HG03558 (cell line): ENCODE data around the gene ATP13A3.

Source experiments
- ATAC-seq: cut with Tn5 transposase; IDR thresholded peaks from one replicate; pipeline ENCODE4 v1.9.1; 2021; ENCODE audit warnings: moderate number of reproducible peaks; ENCODE audit not compliant: unreplicated experiment; ENCODE audit errors: extremely low read depth

Gene ATP13A3

GRCh38 chr3:194354315-194354714, 132.5 kb downstream of the ATP13A3 start:
- ATAC-seq, result no peak
